ENCODE results near the gene TCP11X2.
"Not testable (repeated sequence)": the region's sequence is repeated elsewhere in the genome, so short reads cannot be mapped to it uniquely, and the experiment has no call there.

DNA sequence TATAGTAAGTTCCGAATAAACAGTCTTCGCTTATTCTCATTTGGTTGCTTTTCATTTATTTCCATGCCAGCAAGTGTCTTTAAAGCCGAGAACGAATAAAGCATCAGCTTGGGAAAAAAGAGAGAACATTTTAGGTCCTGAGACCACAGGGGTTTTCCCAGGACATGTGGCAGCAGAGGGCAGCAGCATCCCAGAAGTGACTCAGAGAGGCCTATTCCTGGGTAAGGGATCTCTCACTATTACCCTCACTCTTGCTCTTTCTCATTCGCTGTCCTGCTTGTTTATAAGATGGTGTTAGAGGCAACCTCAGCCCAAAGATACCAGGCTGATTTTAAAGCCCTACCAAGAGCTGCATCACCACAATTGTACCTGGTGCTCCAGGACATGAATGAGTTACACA lies 7.2 kb upstream of the TCP11X2 start:
- TF ChIP-seq CTCF (conservative IDR thresholded peaks at IDR 0.05 in 1 of 2, IDR thresholded peaks at IDR 0.05 in 1 of 2; ENCODE audit: extremely low read depth in 1 of 2, insufficient read depth in 1 of 2, low read depth in 1 of 2, low read length in 2 of 2); EZH2 (IDR thresholded peaks at IDR 0.05; ENCODE audit: borderline replicate concordance, low read length): not testable (repeated sequence)

Measured in mammary epithelial cell (primary cell).